Testis (tissue), 2 donors: ENCODE data around the gene DPP10.

ENCODE experiments used
- POLR2A ChIP-seq: fragments of 450-650 bp; IDR thresholded peaks from one replicate; pipeline ENCODE4 v1.6.1; 2017; ENCODE audit warnings: antibody characterized with exemption, mild to moderate bottlenecking, moderate library complexity
- TF ChIP-seq, protein P1 (sequence below), 3 experiments: fragments of 450-650 bp in 2 of 3; fragments of 200-600 bp in 1 of 3; sonication (generic) in 1 of 3; IDR thresholded peaks; one replicate each; pipeline ENCODE4 v1.5.1; 2016 to 2019; ENCODE audit warnings: antibody characterized with exemption in 3 of 3, mild to moderate bottlenecking in 2 of 3, moderate library complexity in 1 of 3

DNA sequence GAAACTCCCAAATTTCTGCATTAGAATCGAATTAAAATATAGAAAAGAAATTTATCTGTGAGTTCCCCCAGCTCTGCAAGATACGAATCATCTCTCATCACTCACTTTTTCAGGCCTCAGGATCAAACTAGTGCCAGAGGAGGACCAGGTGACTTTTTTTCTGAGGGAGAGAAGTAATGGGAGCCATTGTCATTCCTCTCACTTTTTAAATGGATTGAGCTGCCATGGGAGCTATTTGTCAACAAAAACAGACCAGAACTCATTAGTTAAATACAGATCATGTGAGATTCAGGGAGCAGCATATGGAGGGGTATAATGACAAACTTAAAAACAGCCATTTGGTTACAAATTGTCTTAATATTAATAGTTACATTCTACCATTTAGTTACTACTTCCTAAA lies 594.4 kb downstream of the DPP10 start:
- TF ChIP-seq, protein P1, sequence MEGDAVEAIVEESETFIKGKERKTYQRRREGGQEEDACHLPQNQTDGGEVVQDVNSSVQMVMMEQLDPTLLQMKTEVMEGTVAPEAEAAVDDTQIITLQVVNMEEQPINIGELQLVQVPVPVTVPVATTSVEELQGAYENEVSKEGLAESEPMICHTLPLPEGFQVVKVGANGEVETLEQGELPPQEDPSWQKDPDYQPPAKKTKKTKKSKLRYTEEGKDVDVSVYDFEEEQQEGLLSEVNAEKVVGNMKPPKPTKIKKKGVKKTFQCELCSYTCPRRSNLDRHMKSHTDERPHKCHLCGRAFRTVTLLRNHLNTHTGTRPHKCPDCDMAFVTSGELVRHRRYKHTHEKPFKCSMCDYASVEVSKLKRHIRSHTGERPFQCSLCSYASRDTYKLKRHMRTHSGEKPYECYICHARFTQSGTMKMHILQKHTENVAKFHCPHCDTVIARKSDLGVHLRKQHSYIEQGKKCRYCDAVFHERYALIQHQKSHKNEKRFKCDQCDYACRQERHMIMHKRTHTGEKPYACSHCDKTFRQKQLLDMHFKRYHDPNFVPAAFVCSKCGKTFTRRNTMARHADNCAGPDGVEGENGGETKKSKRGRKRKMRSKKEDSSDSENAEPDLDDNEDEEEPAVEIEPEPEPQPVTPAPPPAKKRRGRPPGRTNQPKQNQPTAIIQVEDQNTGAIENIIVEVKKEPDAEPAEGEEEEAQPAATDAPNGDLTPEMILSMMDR (IDR thresholded peaks at IDR 0.05), result no peak
- TF ChIP-seq POLR2A, result no peak
